OCI-LY1 (cell line): ENCODE measurements around the gene OR4D1.

Experiments
- H2AFZ ChIP-seq: fragments of 200-600 bp; sonication (generic), shearing (Covaris generic); 2 replicates; pipeline ENCODE4 v1.6.0; 2014; ENCODE audit warnings: antibody characterized with exemption, mild to moderate bottlenecking, low read length
- H3F3A ChIP-seq: fragments of 200-600 bp; sonication (generic), shearing (Covaris generic); 2 replicates; pipeline ENCODE4 v1.6.0; 2014; ENCODE audit warnings: mild to moderate bottlenecking, antibody characterized with exemption, low read length, moderate library complexity; ENCODE audit not compliant: insufficient read depth
- H3K27ac ChIP-seq: fragments of 200-600 bp; sonication (generic); 2 replicates; pipeline ENCODE4 v1.5.1; 2014; ENCODE audit warnings: low read length, mixed run types, mild to moderate bottlenecking, low read depth; ENCODE audit not compliant: poor library complexity, severe bottlenecking
- H3K27me3 ChIP-seq: fragments of 200-600 bp; sonication (generic); 2 replicates; pipeline ENCODE4 v1.6.0; 2014; ENCODE audit warnings: antibody characterized with exemption, mild to moderate bottlenecking, low read length, moderate library complexity; ENCODE audit not compliant: insufficient read depth
- H3K36me3 ChIP-seq: fragments of 200-600 bp; sonication (generic); 2 replicates; pipeline ENCODE4 v1.6.1; 2014; ENCODE audit warnings: mild to moderate bottlenecking, antibody characterized with exemption, low read length, moderate library complexity, mixed read lengths; ENCODE audit not compliant: insufficient read depth
- H3K4me1 ChIP-seq: fragments of 200-600 bp; sonication (generic); 2 replicates; pipeline ENCODE4 v1.5.1; 2014; ENCODE audit warnings: mild to moderate bottlenecking, low read length, moderate library complexity; ENCODE audit not compliant: insufficient read depth, severe bottlenecking
- H3K4me2 ChIP-seq: fragments of 200-600 bp; sonication (generic), shearing (Covaris generic); 2 replicates; pipeline ENCODE4 v1.6.1; 2014; ENCODE audit warnings: low read length
- H3K4me3 ChIP-seq: fragments of 200-600 bp; sonication (generic); 2 replicates; pipeline ENCODE4 v1.5.1; 2014; ENCODE audit warnings: low read length, low read depth, mild to moderate bottlenecking, mixed read lengths; ENCODE audit not compliant: poor library complexity, severe bottlenecking
- H3K79me2 ChIP-seq: fragments of 200-600 bp; shearing (Covaris generic); 2 replicates; pipeline ENCODE4 v1.6.1; 2016; ENCODE audit warnings: mixed run types, low read length, mixed read lengths; ENCODE audit not compliant: insufficient read depth
- H3K9ac ChIP-seq: fragments of 200-600 bp; sonication (generic), shearing (Covaris generic); 2 replicates; pipeline ENCODE4 v1.6.1; 2014; ENCODE audit warnings: mild to moderate bottlenecking, low read length, mixed read lengths
- H3K9me2 ChIP-seq: fragments of 200-600 bp; sonication (generic), shearing (Covaris generic); 2 replicates; pipeline ENCODE4 v1.6.1; 2014; ENCODE audit warnings: low read depth, mild to moderate bottlenecking, low read length, mixed read lengths
- H3K9me3 ChIP-seq: fragments of 200-600 bp; shearing (Covaris generic); 2 replicates; pipeline ENCODE4 v1.6.1; 2014; ENCODE audit warnings: low read length, mixed read lengths
- H4K20me1 ChIP-seq: fragments of 200-600 bp; sonication (generic), shearing (Covaris generic); 2 replicates; pipeline ENCODE4 v1.6.0; 2016; ENCODE audit warnings: mild to moderate bottlenecking, low read length; ENCODE audit not compliant: insufficient read depth
- CTCF ChIP-seq: fragments of 200-600 bp; sonication (generic), shearing (Covaris generic); IDR thresholded peaks from 2 replicates; pipeline ENCODE4 v1.5.1; 2017; ENCODE audit warnings: mild to moderate bottlenecking, antibody characterized with exemption, low read length, moderate library complexity, mixed read lengths
- EZH2 ChIP-seq: fragments of 200-600 bp; sonication (generic), shearing (Covaris generic); IDR thresholded peaks from 2 replicates; pipeline ENCODE4 v1.8.0; 2017; ENCODE audit warnings: borderline replicate concordance, mixed run types, mild to moderate bottlenecking, antibody characterized with exemption, low read length, moderate library complexity, mixed read lengths

The OR4D1 gene

GRCh38 chr17:58111676-58112075 is 36.5 kb upstream of the OR4D1 start:
- Histone ChIP-seq H3K4me1 (no peaks in the 10 kb centered on the region), H3K4me3 (no peak overlapping the region), H3K4me2 (no peak overlapping the region), H3K9me2 (no peaks in the 10 kb centered on the region), H2AFZ (no peak overlapping the region), H3K36me3 (no peaks in the 10 kb centered on the region), H3K9ac (no peak overlapping the region), H3F3A (no peaks in the 10 kb centered on the region), H3K27ac (no peak overlapping the region), H3K79me2 (no peaks in the 10 kb centered on the region), H4K20me1 (no peaks in the 10 kb centered on the region), H3K9me3 (peaks cover 3% of the 10 kb centered on the region; the same call in 1 of the 2 replicates), H3K27me3 (peaks cover 8% of the 10 kb centered on the region)
- TF ChIP-seq EZH2 = no peak
- no peak for TF ChIP-seq CTCF

GRCh38 chr17:58112970-58113631 is 35.1 kb upstream of the OR4D1 start:
- Histone ChIP-seq H3K27me3 (peaks cover 7% of the 10 kb centered on the region; the same call in 1 of the 2 replicates), H3K9ac (no peak overlapping the region), H3K4me3 (no peak overlapping the region), H3K79me2 (no peaks in the 10 kb centered on the region), H3F3A (no peaks in the 10 kb centered on the region), H3K36me3 (no peaks in the 10 kb centered on the region), H2AFZ (no peak overlapping the region), H4K20me1 (no peaks in the 10 kb centered on the region), H3K4me2 (no peak overlapping the region), H3K4me1 (no peaks in the 10 kb centered on the region), H3K9me3 (no peaks in the 10 kb centered on the region), H3K9me2 (no peaks in the 10 kb centered on the region), H3K27ac (no peak overlapping the region)
- TF ChIP-seq EZH2 = no peak
- peak; percentile 94 for TF ChIP-seq CTCF

- H3K9ac ChIP-seq = no peak overlapping the region
- no peak overlapping the region for H2AFZ ChIP-seq
- no peak overlapping the region for H3K4me2 ChIP-seq
- H3K27ac ChIP-seq = no peak overlapping the region
- H3K4me1 ChIP-seq = no peaks in the 10 kb centered on the region
- H3F3A ChIP-seq = no peaks in the 10 kb centered on the region
- no peaks in the 10 kb centered on the region for H3K9me2 ChIP-seq
- TF ChIP-seq EZH2 (no peak), CTCF (no peak)
- no peaks in the 10 kb centered on the region for H3K79me2 ChIP-seq
- H3K36me3 ChIP-seq = no peaks in the 10 kb centered on the region
- peaks cover 7% of the 10 kb centered on the region; the same call in 1 of the 2 replicates for H3K27me3 ChIP-seq
- H4K20me1 ChIP-seq = no peaks in the 10 kb centered on the region
- H3K4me3 ChIP-seq = no peak overlapping the region
- no peaks in the 10 kb centered on the region for H3K9me3 ChIP-seq
Observed at GRCh38 chr17:58113947-58114346, 34.2 kb upstream of the OR4D1 start.
